Keratinocyte (primary cell): ENCODE results near the gene SRGAP3. TPM values are rescaled to one million over a fixed set of nuclear protein-coding genes. Genes with fewer than 3 reads are reported as not detected.

Experiments used
- DNase-seq: peaks from one replicate; pipeline ENCODE4 v3.0.0-alpha.2; 2011; ENCODE audit warnings: low read depth, missing footprints, low spot score
- FAIRE-seq: peaks from 2 replicates; lab custom pipeline; 2011; peaks lifted over from hg19 to GRCh38; lab: Jason Lieb, UNC
- H2AFZ ChIP-seq: 2 replicates; pipeline ENCODE4 v1.6.0; 2012; ENCODE audit warnings: low read length, control low read depth, inconsistent platforms; ENCODE audit not compliant: control insufficient read depth
- H3K27ac ChIP-seq: 2 replicates; pipeline ENCODE4 v1.5.1; 2011; ENCODE audit warnings: low read length; ENCODE audit not compliant: control insufficient read depth, insufficient read depth
- H3K27me3 ChIP-seq: 3 replicates; pipeline ENCODE4 v1.6.0; 2011; ENCODE audit warnings: low read length; ENCODE audit not compliant: control insufficient read depth, insufficient read depth; ENCODE audit errors: extremely low read depth
- H3K36me3 ChIP-seq, 2 experiments: 2 replicates in 1 of 2; 3 replicates in 1 of 2; pipeline ENCODE4 v1.5.1; 2011; ENCODE audit warnings: low read length in 2 of 2, mild to moderate bottlenecking in 1 of 2; ENCODE audit not compliant: control insufficient read depth in 2 of 2, insufficient read depth in 2 of 2; ENCODE audit errors: extremely low read depth in 1 of 2
- H3K4me1 ChIP-seq: 3 replicates; pipeline ENCODE4 v1.5.1; 2011; ENCODE audit warnings: low read length; ENCODE audit not compliant: control insufficient read depth, insufficient read depth; ENCODE audit errors: extremely low read depth
- H3K4me2 ChIP-seq: 3 replicates; pipeline ENCODE4 v1.6.0; 2011; ENCODE audit warnings: low read depth, low read length; ENCODE audit not compliant: control insufficient read depth, insufficient read depth; ENCODE audit errors: extremely low read depth
- H3K4me3 ChIP-seq, 3 experiments: fragments of 200-600 bp in 1 of 3; sonication (generic) in 1 of 3; 2 replicates in 2 of 3; 3 replicates in 1 of 3; pipeline ENCODE4 v1.5.1; 2011 to 2016; ENCODE audit warnings: low read length in 3 of 3, mild to moderate bottlenecking in 3 of 3, control low read depth in 2 of 3, inconsistent platforms in 1 of 3, low read depth in 1 of 3, mixed read lengths in 1 of 3, mixed run types in 1 of 3, moderate library complexity in 1 of 3; ENCODE audit not compliant: control insufficient read depth in 2 of 3, insufficient read depth in 2 of 3; ENCODE audit errors: extremely low read depth in 1 of 3
- H3K79me2 ChIP-seq: 2 replicates; pipeline ENCODE4 v1.6.0; 2012; ENCODE audit warnings: low read length; ENCODE audit not compliant: control insufficient read depth, insufficient read depth
- H3K9ac ChIP-seq: 3 replicates; pipeline ENCODE4 v1.6.0; 2011; ENCODE audit warnings: low read length; ENCODE audit not compliant: control insufficient read depth, insufficient read depth; ENCODE audit errors: extremely low read depth
- H3K9me1 ChIP-seq: 3 replicates; pipeline ENCODE4 v1.6.0; 2011; ENCODE audit warnings: low read length; ENCODE audit not compliant: control insufficient read depth, insufficient read depth; ENCODE audit errors: extremely low read depth
- H3K9me3 ChIP-seq: 2 replicates; pipeline ENCODE4 v1.5.1; 2012; ENCODE audit warnings: low read depth, low read length; ENCODE audit not compliant: control insufficient read depth
- H4K20me1 ChIP-seq: 3 replicates; pipeline ENCODE4 v1.6.0; 2011; ENCODE audit warnings: low read length; ENCODE audit not compliant: control insufficient read depth, insufficient read depth; ENCODE audit errors: extremely low read depth
- EZH2 ChIP-seq: IDR thresholded peaks from one replicate; pipeline ENCODE4 v1.6.1; 2012; ENCODE audit warnings: inconsistent platforms, mild to moderate bottlenecking, low read length, moderate library complexity
- dilution Hi-C: fragments of 300-500 bp; cut with MboI; formaldehyde crosslinking; loops from one replicate; pipeline ENCODE4 v1.7.0; 2020; ENCODE audit warnings: low sequenced_read_pairs; ENCODE audit not compliant: extremely low pct_ligation_motif_present
- polyA plus RNA-seq, 5 experiments: library from polyadenylated mRNA; depleted of rRNA in 3 of 5; stranded (reverse) in 3 of 5; stranded (forward) in 1 of 5; unstranded in 1 of 5; fragments of >200 nt; gene quantifications; 1 replicate in 1 of 5; 2 replicates in 3 of 5; 3 replicates in 1 of 5; pipeline versions ENCODE4 v1.2.1 to v1.2.3, GENCODE V29; 2011 to 2012; ENCODE audit warnings: missing spikeins in 2 of 5, low read depth in 1 of 5, low replicate concordance in 1 of 5
- TF ChIP-seq, protein P1 (sequence below), 3 experiments: IDR thresholded peaks in 1 of 3; conservative IDR thresholded peaks in 1 of 3; optimal IDR thresholded peaks in 1 of 3; 2 replicates in 2 of 3; 3 replicates in 1 of 3; pipeline versions ENCODE3 to v1.5.1; 2011; ENCODE audit warnings: low read length in 3 of 3, mild to moderate bottlenecking in 3 of 3, moderate library complexity in 2 of 3, control low read depth in 1 of 3, inconsistent platforms in 1 of 3; ENCODE audit not compliant: insufficient read depth in 2 of 3; ENCODE audit errors: extremely low read depth in 1 of 3

SRGAP3 gene
- polyA plus RNA-seq, 1 donor (not counting 4 experiments of a cell fraction or from before 2014, with no cell fraction given), result 7.2 TPM

DNA sequence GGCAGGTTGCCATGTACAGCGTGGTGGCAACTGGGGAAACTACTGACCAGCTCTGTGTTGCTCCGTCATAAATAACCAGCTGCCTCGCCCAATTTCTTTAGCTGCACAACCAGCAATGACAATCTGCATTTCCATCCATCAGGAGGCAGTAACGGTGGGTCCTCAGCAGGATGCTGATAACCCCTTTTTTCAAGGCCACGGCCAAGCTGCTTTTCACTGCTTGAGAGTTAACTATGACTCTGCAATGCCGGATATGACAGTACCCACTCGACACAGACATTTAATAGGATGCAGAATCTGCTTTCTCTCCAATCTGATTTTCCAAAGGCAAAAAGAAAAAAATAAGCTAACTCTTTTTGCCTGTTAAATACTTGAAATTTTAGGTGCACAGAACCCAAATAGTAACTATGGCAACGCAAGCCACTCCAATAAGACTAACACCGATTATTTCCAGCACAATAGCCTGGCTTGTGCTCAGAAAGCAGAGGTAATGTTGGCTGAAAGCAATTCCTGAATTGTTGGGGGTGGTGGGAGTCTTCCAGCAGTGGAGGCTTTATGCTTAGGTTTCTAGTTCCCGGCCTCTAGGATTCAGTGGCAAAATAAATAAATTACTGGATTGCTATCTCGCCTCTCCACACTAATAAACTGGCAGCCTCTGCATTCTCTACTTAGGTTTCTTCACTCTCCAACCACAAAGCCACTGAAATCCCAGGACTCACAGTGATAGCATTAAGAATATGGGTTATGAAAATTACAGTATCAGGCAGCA lies 31.2 kb upstream of the SRGAP3 start:
- dilution Hi-C loops, result no loop called here
- Histone ChIP-seq H2AFZ (no peak overlapping the region), H4K20me1 (no peaks in the 10 kb centered on the region), H3K9ac (no peak overlapping the region), H3K36me3 (no peaks in the 10 kb centered on the region), H3K4me3 (no peak overlapping the region), H3K4me1 (no peaks in the 10 kb centered on the region), H3K27ac (no peak overlapping the region), H3K9me1 (no peaks in the 10 kb centered on the region), H3K79me2 (no peaks in the 10 kb centered on the region), H3K4me2 (no peak overlapping the region), H3K27me3 (no peaks in the 10 kb centered on the region), H3K9me3 (no peaks in the 10 kb centered on the region)
- FAIRE-seq (no peak), DNase-seq (no peak)
- TF ChIP-seq, protein P1, sequence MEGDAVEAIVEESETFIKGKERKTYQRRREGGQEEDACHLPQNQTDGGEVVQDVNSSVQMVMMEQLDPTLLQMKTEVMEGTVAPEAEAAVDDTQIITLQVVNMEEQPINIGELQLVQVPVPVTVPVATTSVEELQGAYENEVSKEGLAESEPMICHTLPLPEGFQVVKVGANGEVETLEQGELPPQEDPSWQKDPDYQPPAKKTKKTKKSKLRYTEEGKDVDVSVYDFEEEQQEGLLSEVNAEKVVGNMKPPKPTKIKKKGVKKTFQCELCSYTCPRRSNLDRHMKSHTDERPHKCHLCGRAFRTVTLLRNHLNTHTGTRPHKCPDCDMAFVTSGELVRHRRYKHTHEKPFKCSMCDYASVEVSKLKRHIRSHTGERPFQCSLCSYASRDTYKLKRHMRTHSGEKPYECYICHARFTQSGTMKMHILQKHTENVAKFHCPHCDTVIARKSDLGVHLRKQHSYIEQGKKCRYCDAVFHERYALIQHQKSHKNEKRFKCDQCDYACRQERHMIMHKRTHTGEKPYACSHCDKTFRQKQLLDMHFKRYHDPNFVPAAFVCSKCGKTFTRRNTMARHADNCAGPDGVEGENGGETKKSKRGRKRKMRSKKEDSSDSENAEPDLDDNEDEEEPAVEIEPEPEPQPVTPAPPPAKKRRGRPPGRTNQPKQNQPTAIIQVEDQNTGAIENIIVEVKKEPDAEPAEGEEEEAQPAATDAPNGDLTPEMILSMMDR (optimal IDR thresholded peaks at IDR 0.05 in 1 of 3, IDR thresholded peaks at IDR 0.05 in 1 of 3, conservative IDR thresholded peaks at IDR 0.05 in 1 of 3; ENCODE audit: extremely low read depth in 1 of 3, insufficient read depth in 2 of 3, low read length in 3 of 3), result no peak
- no peak for TF ChIP-seq EZH2

DNA sequence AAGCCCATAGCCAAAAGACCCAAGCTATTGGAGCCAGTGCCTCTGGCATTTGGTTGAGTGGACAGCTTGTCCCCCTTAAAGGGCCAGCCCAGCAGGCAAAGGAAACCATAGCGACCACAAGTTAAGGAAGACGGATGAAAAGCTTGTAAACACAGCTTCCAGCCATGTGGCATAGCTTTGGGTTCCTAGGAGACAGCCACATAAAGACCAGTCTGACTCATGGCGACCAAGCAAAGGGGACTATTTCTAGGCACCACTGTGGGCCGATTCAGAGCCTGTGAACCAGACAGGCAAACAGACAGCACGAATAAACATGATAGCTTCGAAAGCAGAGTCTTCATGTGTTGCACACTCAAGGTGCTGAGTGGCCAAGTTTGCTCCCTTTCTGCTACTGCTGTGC lies 30.5 kb upstream of the SRGAP3 start:
- dilution Hi-C loops, result no loop called here
- Histone ChIP-seq H3K9ac (no peak overlapping the region), H3K9me1 (no peaks in the 10 kb centered on the region), H3K4me1 (no peaks in the 10 kb centered on the region), H3K27me3 (no peaks in the 10 kb centered on the region), H3K36me3 (no peaks in the 10 kb centered on the region), H3K79me2 (no peaks in the 10 kb centered on the region), H2AFZ (no peak overlapping the region), H3K4me3 (no peak overlapping the region), H4K20me1 (no peaks in the 10 kb centered on the region), H3K4me2 (no peak overlapping the region), H3K9me3 (no peaks in the 10 kb centered on the region), H3K27ac (no peak overlapping the region)
- DNase-seq (no peak), FAIRE-seq (no peak)
- TF ChIP-seq EZH2, result no peak
- TF ChIP-seq, protein P1 (optimal IDR thresholded peaks at IDR 0.05 in 1 of 3, IDR thresholded peaks at IDR 0.05 in 1 of 3, conservative IDR thresholded peaks at IDR 0.05 in 1 of 3; ENCODE audit: extremely low read depth in 1 of 3, insufficient read depth in 2 of 3, low read length in 3 of 3), result no peak
